ENCODE measurements around the gene ZNF683.
"Not testable (repeated sequence)": the region's sequence is repeated elsewhere in the genome, so short reads cannot be mapped to it uniquely, and the experiment has no call there.

ZNF683 gene

GRCh38 chr1:26387447-26387846, 14.9 kb upstream of the ZNF683 start:
- no peak overlapping the region for H3K27ac ChIP-seq
- TF ChIP-seq, protein P1, sequence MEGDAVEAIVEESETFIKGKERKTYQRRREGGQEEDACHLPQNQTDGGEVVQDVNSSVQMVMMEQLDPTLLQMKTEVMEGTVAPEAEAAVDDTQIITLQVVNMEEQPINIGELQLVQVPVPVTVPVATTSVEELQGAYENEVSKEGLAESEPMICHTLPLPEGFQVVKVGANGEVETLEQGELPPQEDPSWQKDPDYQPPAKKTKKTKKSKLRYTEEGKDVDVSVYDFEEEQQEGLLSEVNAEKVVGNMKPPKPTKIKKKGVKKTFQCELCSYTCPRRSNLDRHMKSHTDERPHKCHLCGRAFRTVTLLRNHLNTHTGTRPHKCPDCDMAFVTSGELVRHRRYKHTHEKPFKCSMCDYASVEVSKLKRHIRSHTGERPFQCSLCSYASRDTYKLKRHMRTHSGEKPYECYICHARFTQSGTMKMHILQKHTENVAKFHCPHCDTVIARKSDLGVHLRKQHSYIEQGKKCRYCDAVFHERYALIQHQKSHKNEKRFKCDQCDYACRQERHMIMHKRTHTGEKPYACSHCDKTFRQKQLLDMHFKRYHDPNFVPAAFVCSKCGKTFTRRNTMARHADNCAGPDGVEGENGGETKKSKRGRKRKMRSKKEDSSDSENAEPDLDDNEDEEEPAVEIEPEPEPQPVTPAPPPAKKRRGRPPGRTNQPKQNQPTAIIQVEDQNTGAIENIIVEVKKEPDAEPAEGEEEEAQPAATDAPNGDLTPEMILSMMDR (conservative IDR thresholded peaks at IDR 0.05): no peak
- no peak for TF ChIP-seq ZFX (IDR thresholded peaks at IDR 0.05)

DNA sequence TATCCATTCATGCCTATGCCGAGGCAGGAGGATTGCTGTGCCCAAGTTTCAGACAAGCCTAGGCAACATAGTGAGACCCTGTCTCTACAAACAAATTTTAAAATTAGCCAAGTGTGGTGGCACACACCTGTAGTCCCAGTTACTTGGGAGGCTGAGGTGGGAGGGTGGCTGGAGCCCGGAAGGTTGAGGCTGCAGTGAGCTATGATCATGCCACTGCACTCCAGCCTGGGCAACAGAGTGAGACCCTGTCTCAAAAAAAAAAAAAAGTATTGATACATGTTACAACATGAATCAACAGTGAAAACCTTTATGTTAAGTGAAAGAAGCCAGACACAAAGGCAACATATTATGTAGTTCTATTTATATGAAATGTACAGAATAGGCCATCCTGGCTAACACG, 12.5 kb upstream of the ZNF683 start:
- H3K27ac ChIP-seq: not testable (repeated sequence)

DNA sequence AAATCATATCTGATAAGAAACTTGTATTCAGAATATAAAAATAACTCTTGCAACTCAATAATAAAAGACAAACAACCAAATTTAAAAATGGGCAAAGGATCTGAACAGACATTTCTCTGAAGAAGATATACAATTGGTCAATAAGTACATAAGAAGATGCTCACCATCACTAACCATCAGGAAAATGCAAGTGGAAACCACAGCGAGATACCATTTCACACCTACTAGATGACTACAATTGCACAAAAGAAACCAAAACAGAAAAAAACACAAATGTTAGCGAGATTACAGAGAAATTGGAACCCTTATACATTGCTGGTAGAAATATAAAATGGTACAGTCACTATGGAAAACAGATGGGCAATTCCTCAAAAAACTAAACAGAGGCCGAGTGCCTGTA, 11.5 kb upstream of the ZNF683 start:
- H3K27ac ChIP-seq: no peak overlapping the region
- TF ChIP-seq, protein P1 (conservative IDR thresholded peaks at IDR 0.05): no peak
- no peak for TF ChIP-seq ZFX (IDR thresholded peaks at IDR 0.05)

GRCh38 chr1:26378879-26379251, 6.3 kb upstream of the ZNF683 start:
- H3K27ac ChIP-seq: no peak overlapping the region
- TF ChIP-seq, protein P1 (conservative IDR thresholded peaks at IDR 0.05): no peak
- no peak for TF ChIP-seq ZFX (IDR thresholded peaks at IDR 0.05)

DNA sequence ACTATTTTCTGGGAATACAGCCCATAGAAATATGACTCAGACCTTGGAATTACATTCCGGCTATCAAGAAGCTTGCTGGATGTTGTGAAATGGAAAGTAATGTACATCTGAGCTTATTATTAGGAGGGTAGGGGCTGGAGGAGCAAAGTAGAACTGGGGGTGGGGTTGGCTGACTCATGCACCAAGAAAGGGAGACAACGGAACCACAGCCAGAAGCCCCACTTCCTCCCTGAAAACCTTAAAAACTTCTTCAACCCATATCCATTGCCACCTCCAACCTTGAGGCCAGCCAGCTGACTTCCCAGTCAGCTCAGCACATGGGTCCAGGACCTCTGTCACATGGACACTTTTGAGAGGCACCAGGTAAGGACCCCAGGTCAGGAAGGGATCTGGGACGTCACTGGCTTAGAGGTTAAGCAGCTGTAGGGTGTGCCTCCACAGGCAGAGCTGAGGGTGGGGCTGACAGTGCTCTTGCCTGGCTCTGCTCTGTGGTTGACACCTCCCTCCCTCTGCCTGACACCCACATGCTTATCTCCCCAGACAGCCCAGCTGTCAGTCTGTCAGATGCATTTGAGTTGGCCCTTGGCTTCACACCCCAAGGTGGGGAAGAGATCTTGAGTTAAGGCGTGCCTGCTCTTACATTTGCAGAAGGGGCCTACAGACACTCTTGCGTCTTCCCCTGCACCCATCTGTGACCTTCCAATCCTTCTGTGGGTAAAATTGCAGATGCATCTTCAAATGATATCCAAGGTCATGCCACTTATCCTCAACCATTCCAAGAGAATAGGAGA, 5.7 kb upstream of the ZNF683 start:
- no peak overlapping the region for H3K27ac ChIP-seq

DNA sequence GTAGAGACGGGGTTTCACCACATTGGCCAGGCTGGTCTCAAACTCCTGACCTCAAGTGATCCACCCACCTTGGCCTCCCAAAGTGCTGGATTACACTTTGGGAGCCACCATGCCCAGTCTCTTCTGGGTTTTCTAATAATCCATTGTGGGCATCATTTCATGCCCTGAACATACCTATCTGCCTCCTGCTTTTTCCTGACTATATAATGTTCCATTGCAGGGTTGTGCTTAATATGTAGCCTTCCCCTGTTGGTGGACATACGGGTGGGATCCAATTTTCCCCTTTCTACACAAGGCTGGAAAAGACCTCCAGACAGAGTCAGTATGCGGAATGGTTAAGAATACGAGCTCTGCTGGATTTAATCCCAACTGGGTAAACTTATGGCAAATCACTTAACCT, 3.5 kb upstream of the ZNF683 start:
- no peak for TF ChIP-seq ZFX (IDR thresholded peaks at IDR 0.05)
- TF ChIP-seq, protein P1 (conservative IDR thresholded peaks at IDR 0.05): no peak
- H3K27ac ChIP-seq: no peak overlapping the region

More for the DNA sequence above, 5.7 kb upstream of the ZNF683 start:
- TF ChIP-seq, protein P1 (conservative IDR thresholded peaks at IDR 0.05): no peak
- no peak for TF ChIP-seq ZFX (IDR thresholded peaks at IDR 0.05)

DNA sequence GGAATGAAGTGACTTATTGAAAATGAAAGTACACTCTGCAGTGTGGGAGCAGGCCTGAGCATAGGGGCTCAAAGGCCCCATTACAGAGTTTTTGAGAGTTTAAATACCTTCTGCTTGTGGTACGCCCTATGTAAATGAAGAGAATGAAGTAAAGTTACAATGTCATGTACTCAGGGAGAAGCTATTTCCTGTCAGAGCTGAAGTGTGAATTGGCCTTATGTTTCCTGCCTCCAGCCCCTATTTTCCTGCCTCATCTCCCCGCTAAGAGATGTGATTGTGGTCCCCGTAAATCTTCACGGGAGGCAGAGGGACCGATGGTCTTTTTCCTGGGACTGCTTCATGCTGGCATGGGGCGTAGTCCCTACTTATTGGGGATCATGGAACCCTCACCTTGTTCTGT, 2.5 kb upstream of the ZNF683 start:
- TF ChIP-seq ZFX (IDR thresholded peaks at IDR 0.05): no peak
- TF ChIP-seq, protein P1 (conservative IDR thresholded peaks at IDR 0.05): no peak
- H3K27ac ChIP-seq: no peak overlapping the region

GRCh38 chr1:26374361-26374760, 1.8 kb upstream of the ZNF683 start:
- H3K27ac ChIP-seq: not testable (repeated sequence)
